HCT116 (cell line): ENCODE measurements around the gene ACAD9. TPM values are rescaled to one million over a fixed set of nuclear protein-coding genes. Genes with fewer than 3 reads are reported as not detected.
"Not testable (repeated sequence)": the region's sequence is repeated elsewhere in the genome, so short reads cannot be mapped to it uniquely, and the experiment has no call there.

Experiments
- ATAC-seq: fragments of 200-7000 bp; cut with Tn5 transposase; 2 replicates; pipeline ENCODE4 v1.9.1; 2020; ENCODE audit warnings: mild to moderate bottlenecking, moderate library complexity
- BruUV-seq: library from RNA; stranded (reverse); fragments of 400-500 nt; replicated peaks from 2 replicates; lab custom pipeline; 2021; lab: Mats Ljungman, UMichigan
- CTCF ChIA-PET: fragments of 300-600 bp; sonication (Branson Sonifier 250); formaldehyde crosslinking; loops from one replicate; lab custom pipeline; 2021; ENCODE audit warnings: antibody characterized with exemption; lab: Charles Lee
- POLR2A ChIA-PET: fragments of 300-600, 350-600 bp; sonication (Branson Sonifier 250); formaldehyde crosslinking; loops from one replicate; lab custom pipeline; 2021; ENCODE audit warnings: antibody characterized with exemption; lab: Charles Lee
- RAD21 ChIA-PET, 2 experiments: fragments of 300-600 bp; sonication (Branson Sonifier 250); formaldehyde crosslinking; loops; one replicate each; lab custom pipeline; 2023; ENCODE audit warnings: low total read pairs in 2 of 2; ENCODE audit not compliant: uncharacterized antibody in 2 of 2, unreplicated experiment in 2 of 2, low non-redundant PET in 1 of 2; lab: Charles Lee
- DNase-seq: peaks from one replicate; pipeline ENCODE4 v3.0.0-alpha.2; 2010; ENCODE audit warnings: low read depth, low spot score
- H2AFZ ChIP-seq: fragments of 200-600 bp; shearing (Covaris generic), sonication (generic); 2 replicates; pipeline ENCODE4 v1.6.1; 2017; ENCODE audit warnings: low read depth, mixed run types, mixed read lengths, antibody characterized with exemption, low read length; ENCODE audit not compliant: poor library complexity, severe bottlenecking
- H3K27ac ChIP-seq: 2 replicates; pipeline ENCODE4 v1.5.1; 2012; ENCODE audit warnings: low read depth, low read length
- H3K27me3 ChIP-seq: fragments of 200-600 bp; sonication (generic); 2 replicates; pipeline ENCODE4 v1.6.1; 2016; ENCODE audit warnings: mixed run types, low read length, mixed read lengths; ENCODE audit not compliant: insufficient read depth
- H3K36me3 ChIP-seq, 2 experiments: fragments of 200-500 bp in 1 of 2; fragments of 200-600 bp in 1 of 2; sonication (Bioruptor generic) in 1 of 2; sonication (generic) in 1 of 2; 2 replicates each; pipeline versions ENCODE4 v1.5.1 to v1.6.1; 2014 to 2016; ENCODE audit warnings: low read length in 2 of 2, inconsistent platforms in 1 of 2, mixed read lengths in 1 of 2, mixed run types in 1 of 2; ENCODE audit not compliant: insufficient read depth in 2 of 2, control insufficient read depth in 1 of 2
- H3K4me1 ChIP-seq, 2 experiments: fragments of 200-600 bp in 1 of 2; sonication (generic) in 1 of 2; 2 replicates each; pipeline versions ENCODE4 v1.5.1 to v1.6.1; 2012 to 2017; ENCODE audit warnings: low read length in 2 of 2, inconsistent platforms in 1 of 2, mild to moderate bottlenecking in 1 of 2, mixed read lengths in 1 of 2, mixed run types in 1 of 2, moderate library complexity in 1 of 2; ENCODE audit not compliant: insufficient read depth in 2 of 2, control insufficient read depth in 1 of 2
- H3K4me2 ChIP-seq: fragments of 200-600 bp; sonication (generic); 2 replicates; pipeline ENCODE4 v1.6.1; 2017; ENCODE audit warnings: mixed run types, low read length, mixed read lengths
- H3K4me3 ChIP-seq, 2 experiments: fragments of 200-600 bp in 1 of 2; sonication (generic) in 1 of 2; replicated peaks in 1 of 2; 2 replicates each; pipeline ENCODE4 v1.5.1; 2011 to 2016; ENCODE audit warnings: low read length in 2 of 2, control low read depth in 1 of 2, low read depth in 1 of 2, mild to moderate bottlenecking in 1 of 2, mixed read lengths in 1 of 2, mixed run types in 1 of 2
- H3K79me2 ChIP-seq: fragments of 200-600 bp; sonication (generic); 2 replicates; pipeline ENCODE4 v1.6.1; 2017; ENCODE audit warnings: mild to moderate bottlenecking, mixed run types, low read length, moderate library complexity, mixed read lengths; ENCODE audit not compliant: insufficient read depth
- H3K9ac ChIP-seq: fragments of 200-600 bp; sonication (generic); 2 replicates; pipeline ENCODE4 v1.6.1; 2016; ENCODE audit warnings: low read length, mixed read lengths
- H3K9me2 ChIP-seq: fragments of 200-600 bp; sonication (generic), shearing (Covaris generic); 2 replicates; pipeline ENCODE4 v1.6.1; 2017; ENCODE audit warnings: mixed run types, mild to moderate bottlenecking, moderate library complexity; ENCODE audit not compliant: insufficient read depth
- H3K9me3 ChIP-seq, 2 experiments: fragments of 200-500 bp in 1 of 2; fragments of 200-600 bp in 1 of 2; sonication (Bioruptor generic) in 1 of 2; sonication (generic) in 1 of 2; 2 replicates each; pipeline ENCODE4 v1.6.1; 2014 to 2017; ENCODE audit warnings: low read length in 2 of 2, mixed read lengths in 2 of 2, inconsistent platforms in 1 of 2, low read depth in 1 of 2, mild to moderate bottlenecking in 1 of 2, mixed run types in 1 of 2, moderate library complexity in 1 of 2; ENCODE audit not compliant: control insufficient read depth in 1 of 2, insufficient read depth in 1 of 2
- H4K20me1 ChIP-seq: fragments of 200-600 bp; sonication (generic), shearing (Covaris generic); 2 replicates; pipeline ENCODE4 v1.6.1; 2017; ENCODE audit warnings: mixed run types, mild to moderate bottlenecking, moderate library complexity; ENCODE audit not compliant: insufficient read depth
- FOSL1 ChIP-seq: IDR thresholded peaks from 2 replicates; pipeline ENCODE4 v1.6.1; 2012; ENCODE audit warnings: low read depth
- POLR2A ChIP-seq: IDR thresholded peaks from 2 replicates; pipeline ENCODE4 v1.7.0; 2011; ENCODE audit warnings: borderline replicate concordance; ENCODE audit not compliant: insufficient read depth, insufficient read length; ENCODE audit errors: extremely low read depth
- POLR2AphosphoS5 ChIP-seq: IDR thresholded peaks from 2 replicates; pipeline ENCODE4 v1.6.1; 2011; ENCODE audit warnings: mild to moderate bottlenecking, low read depth, low read length, moderate library complexity
- SIN3A ChIP-seq: IDR thresholded peaks from 2 replicates; pipeline ENCODE4 v1.6.1; 2012; ENCODE audit warnings: low read depth
- SRF ChIP-seq: IDR thresholded peaks from 2 replicates; pipeline ENCODE4 v1.6.1; 2012; ENCODE audit warnings: low read depth
- TCF7L2 ChIP-seq: IDR thresholded peaks from 2 replicates; pipeline ENCODE4 v1.7.0; 2011; ENCODE audit warnings: borderline replicate concordance, inconsistent platforms; ENCODE audit not compliant: insufficient read depth, insufficient read length; ENCODE audit errors: extremely low read depth
- intact Hi-C: fragments of 100-400 bp; cut with micrococcal nuclease; formaldehyde crosslinking; loops from 2 replicates; pipeline ENCODE4 v1.10.0; 2022
- total RNA-seq: library from RNA; stranded (reverse); gene quantifications from one replicate; pipeline ENCODE4 v1.2.1, GENCODE V29; 2021; ENCODE audit not compliant: unreplicated experiment

ACAD9 gene
- total RNA-seq, 1 experiment from 2014 or later: 55.8 TPM

DNA sequence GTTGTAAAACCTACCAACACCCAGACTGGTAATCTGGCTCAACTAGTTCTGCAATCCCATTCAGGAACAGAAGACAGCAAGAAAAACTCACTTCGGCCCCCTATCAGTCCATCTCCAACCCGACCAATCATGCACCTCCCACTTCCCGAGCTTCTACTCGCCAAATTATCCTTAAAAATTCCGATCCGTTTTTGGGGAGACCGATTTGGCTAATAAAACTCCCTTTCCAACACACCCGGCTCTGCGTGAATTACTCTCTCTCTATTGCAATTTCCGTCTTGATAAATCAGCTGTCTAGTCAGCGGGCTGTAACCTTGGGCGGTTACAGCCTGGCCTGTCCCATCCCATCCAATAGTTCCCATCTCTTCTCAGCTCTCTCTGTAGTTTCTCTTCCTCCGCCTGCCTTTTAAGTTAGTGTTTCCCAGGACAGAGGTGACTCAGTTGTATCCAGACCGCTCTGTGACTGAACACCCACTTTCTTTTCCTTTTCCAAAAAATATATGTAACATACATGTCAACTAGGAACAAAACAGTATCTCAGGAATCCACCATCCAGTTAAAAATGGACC is 780 bp upstream of the ACAD9 start:
- DNase-seq (no peak), ATAC-seq (peak; percentile 38)
- Histone ChIP-seq H3K4me3 (peak overlapping the region; percentile 86 to 94), H3K4me2 (peak overlapping the region; percentile 97), H3K9me3 (no peaks in the 10 kb centered on the region), H4K20me1 (no peaks in the 10 kb centered on the region), H2AFZ (no peak overlapping the region)
- TSS peak; percentile 89 for BruUV-seq
- RAD21 ChIA-PET: no interaction called here
- CTCF ChIA-PET: interaction anchor here (1.1 to 1.9 kb wide), 4 partner anchors 15 to 261 kb away, joined by 3 to 8 read pairs (median 6); no protein-coding TSS in a partner anchor
- TF ChIP-seq POLR2A (peak; percentile 18), POLR2AphosphoS5 (peak; percentile 20; the same call in 1 of the 2 replicates), SRF (no peak), TCF7L2 (no peak)
- TF ChIP-seq, all 23 proteins: peak for 2
- Histone ChIP-seq H3K4me1 (peaks cover 12 to 24% of the 10 kb centered on the region in 2 experiments; a peak in 3 of 4 replicates), H3K9ac (peak overlapping the region; percentile 95), H3K79me2 (peaks cover 55% of the 10 kb centered on the region), H3K36me3 (peaks cover 3 to 8% of the 10 kb centered on the region in 2 experiments; a peak in 2 of 4 replicates), H3K27me3 (no peaks in the 10 kb centered on the region), H3K9me2 (no peaks in the 10 kb centered on the region), H3K27ac (peak overlapping the region; percentile 88)
- intact Hi-C loops: no loop called here
- POLR2A ChIA-PET: interaction anchor here (0.7 to 1.8 kb wide), 3 partner anchors 12 to 437 kb away, joined by 3 to 6 read pairs (median 4); a partner anchor contains a TSS

DNA sequence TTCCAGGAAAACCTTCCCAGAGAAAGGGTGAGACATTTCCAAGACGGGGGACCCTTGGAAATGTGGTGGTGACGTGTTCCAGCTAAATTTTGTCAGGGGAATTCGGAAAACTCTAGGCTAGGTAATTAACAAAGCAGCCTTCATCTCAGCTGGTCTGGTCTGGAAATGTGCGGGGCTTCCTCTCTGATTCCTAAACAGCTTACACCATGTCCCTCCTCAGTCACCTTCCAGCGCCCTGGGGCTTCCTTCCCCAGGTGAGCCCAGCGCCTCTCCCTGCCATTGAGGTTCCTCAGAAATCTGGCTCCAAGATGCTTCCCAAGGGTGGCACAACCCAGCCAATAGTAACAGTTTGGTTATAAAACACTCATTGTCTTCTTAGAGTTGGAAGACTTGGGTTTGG is 571 bp downstream of the ACAD9 start:
- Histone ChIP-seq H3K9ac (peak overlapping the region; percentile 95), H3K36me3 (peaks cover 7 to 15% of the 10 kb centered on the region in 2 experiments; a peak in 2 of 4 replicates), H3K9me3 (no peaks in the 10 kb centered on the region), H3K4me2 (peak overlapping the region; percentile 97), H3K27ac (peak overlapping the region; percentile 58), H3K4me1 (peaks cover 12 to 24% of the 10 kb centered on the region in 2 experiments; a peak in 3 of 4 replicates), H2AFZ (no peak overlapping the region), H3K79me2 (peaks cover 69% of the 10 kb centered on the region), H3K9me2 (no peaks in the 10 kb centered on the region)
- no peak for ATAC-seq
- intact Hi-C loops: no loop called here
- RAD21 ChIA-PET: no interaction called here
- DNase-seq: no peak
- TF ChIP-seq SIN3A: no peak
- TF ChIP-seq FOSL1: no peak
- TF ChIP-seq, all 23 proteins: peak for 0
- peak overlapping the region; percentile 86 to 94 for H3K4me3 ChIP-seq
- CTCF ChIA-PET: interaction anchor here (1.4 kb wide), 2 partner anchors 16 to 90 kb away, joined by 7 to 8 read pairs; no protein-coding TSS in a partner anchor
- POLR2A ChIA-PET: no interaction called here
- H4K20me1 ChIP-seq: no peaks in the 10 kb centered on the region
- H3K27me3 ChIP-seq: no peaks in the 10 kb centered on the region
- TSS peak; percentile 71 for BruUV-seq

DNA sequence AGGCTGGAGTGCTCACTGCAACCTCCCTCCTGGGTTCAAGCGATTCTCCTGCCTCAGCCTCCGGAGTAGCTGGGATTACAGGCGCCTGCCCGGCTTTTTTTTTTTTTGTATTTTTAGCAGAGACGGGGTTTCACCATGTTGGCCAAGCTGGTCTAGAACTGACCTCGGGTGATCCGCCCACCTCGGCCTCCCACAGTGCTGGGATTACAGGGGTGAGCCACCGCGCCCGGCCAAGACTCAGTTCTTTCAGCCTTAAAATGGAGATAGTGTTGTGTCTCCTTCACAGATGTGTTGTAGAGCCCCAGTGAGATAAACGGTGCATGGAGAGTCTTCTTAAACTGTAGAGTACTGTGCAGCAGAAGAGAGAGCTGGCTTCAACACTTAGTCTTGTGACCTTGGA is 1.0 kb downstream of the ACAD9 start:
- CTCF ChIA-PET, DNase-seq, H2AFZ ChIP-seq, H3K27ac ChIP-seq, H3K27me3 ChIP-seq, H3K9me3 ChIP-seq, H4K20me1 ChIP-seq, BruUV-seq, H3K9me2 ChIP-seq, POLR2A ChIA-PET, ATAC-seq, intact Hi-C loops: not testable (repeated sequence)
- peaks cover 12 to 21% of the 10 kb centered on the region in 2 experiments; a peak in 3 of 4 replicates for H3K4me1 ChIP-seq
- H3K79me2 ChIP-seq: peaks cover 74% of the 10 kb centered on the region
- peak overlapping the region; percentile 86 to 94 for H3K4me3 ChIP-seq
- peak overlapping the region; percentile 95 for H3K9ac ChIP-seq
- RAD21 ChIA-PET: interaction anchor here in 1 of 2 experiments (0.7 kb wide), 1 partner anchor 14 kb away, joined by 3 read pairs; no protein-coding TSS in a partner anchor
- H3K36me3 ChIP-seq: peaks cover 7 to 15% of the 10 kb centered on the region in 2 experiments; a peak in 2 of 4 replicates
- peak overlapping the region; percentile 97 for H3K4me2 ChIP-seq
